Liver (tissue), 9 donors: Measurements from ENCODE around the gene AHI1. TPM values are rescaled to one million over a fixed set of nuclear protein-coding genes. Genes with fewer than 3 reads are reported as not detected.

Experiments used
- DNase-seq: peaks from one replicate; pipeline ENCODE4 v3.0.0-alpha.2; 2017; ENCODE audit warnings: low spot score
- H3K27ac ChIP-seq, 2 donors: one replicate each; pipeline ENCODE4 v1.7.0; 2013; ENCODE audit warnings: inconsistent platforms in 2 of 2, low read length in 2 of 2, control low read depth in 1 of 2, low read depth in 1 of 2, mild to moderate bottlenecking in 1 of 2
- H3K27me3 ChIP-seq, 4 donors: one replicate each; pipeline versions ENCODE4 v1.6.1 to v1.7.0; 2013; ENCODE audit warnings: low read length in 3 of 4, inconsistent platforms in 1 of 4, mild to moderate bottlenecking in 1 of 4, moderate library complexity in 1 of 4; ENCODE audit not compliant: control insufficient read depth in 4 of 4, insufficient read depth in 4 of 4
- H3K36me3 ChIP-seq, 4 donors: one replicate each; pipeline versions ENCODE4 v1.6.1 to v1.7.0; 2013; ENCODE audit warnings: low read length in 3 of 4, mild to moderate bottlenecking in 3 of 4, low read depth in 1 of 4, moderate library complexity in 1 of 4; ENCODE audit not compliant: control insufficient read depth in 4 of 4, insufficient read depth in 3 of 4
- H3K4me1 ChIP-seq, 4 donors: one replicate each; pipeline versions ENCODE4 v1.6.1 to v1.7.0; 2013; ENCODE audit warnings: low read length in 3 of 4, mild to moderate bottlenecking in 3 of 4, moderate library complexity in 1 of 4; ENCODE audit not compliant: control insufficient read depth in 4 of 4, insufficient read depth in 4 of 4
- H3K4me3 ChIP-seq, 3 donors: one replicate each; pipeline versions ENCODE4 v1.6.1 to v1.7.0; 2013; ENCODE audit warnings: low read length in 3 of 3, control low read depth in 1 of 3, low read depth in 1 of 3, mild to moderate bottlenecking in 1 of 3
- H3K9ac ChIP-seq, 2 donors: one replicate each; pipeline ENCODE4 v1.7.0; 2013; ENCODE audit warnings: low read length in 2 of 2, mild to moderate bottlenecking in 2 of 2, moderate library complexity in 2 of 2, control low read depth in 1 of 2, low read depth in 1 of 2
- H3K9me3 ChIP-seq, 4 donors: one replicate each; pipeline versions ENCODE4 v1.6.1 to v1.7.0; 2013; ENCODE audit warnings: low read length in 3 of 4; ENCODE audit not compliant: control insufficient read depth in 4 of 4
- ATF3 ChIP-seq: IDR thresholded peaks from 2 replicates; pipeline ENCODE4 v1.6.1; 2016; ENCODE audit warnings: antibody characterized with exemption
- CTCF ChIP-seq: fragments of 150-350 bp; IDR thresholded peaks from 2 replicates; pipeline ENCODE4 v1.5.1; 2017; ENCODE audit warnings: improper control_type of control experiment, low read depth, low read length; ENCODE audit not compliant: missing input control
- EGR1 ChIP-seq, 2 donors: IDR thresholded peaks; 2 replicates each; pipeline ENCODE4 v1.6.1; 2016 to 2018; ENCODE audit warnings: antibody characterized with exemption in 2 of 2, low read depth in 2 of 2
- FOXA1 ChIP-seq: IDR thresholded peaks from 2 replicates; pipeline ENCODE4 v1.6.1; 2016; ENCODE audit warnings: antibody characterized with exemption
- FOXA2 ChIP-seq: IDR thresholded peaks from 2 replicates; pipeline ENCODE4 v1.6.1; 2016; ENCODE audit warnings: antibody characterized with exemption
- GABPA ChIP-seq, 2 donors: IDR thresholded peaks in 1 of 2; conservative IDR thresholded peaks in 1 of 2; 2 replicates each; pipeline ENCODE4 v1.6.1; 2016; ENCODE audit warnings: antibody characterized with exemption in 2 of 2, mild to moderate bottlenecking in 1 of 2, moderate library complexity in 1 of 2
- HNF4A ChIP-seq, 2 donors: conservative IDR thresholded peaks; 2 replicates each; pipeline ENCODE4 v1.6.1; 2016; ENCODE audit warnings: antibody characterized with exemption in 2 of 2, mild to moderate bottlenecking in 2 of 2
- HNF4G ChIP-seq: IDR thresholded peaks from 2 replicates; pipeline ENCODE4 v1.6.1; 2016; ENCODE audit warnings: antibody characterized with exemption
- JUND ChIP-seq, 2 donors: IDR thresholded peaks; 2 replicates each; pipeline ENCODE4 v1.6.1; 2016; ENCODE audit warnings: antibody characterized with exemption in 2 of 2
- MAX ChIP-seq: IDR thresholded peaks from 2 replicates; pipeline ENCODE4 v1.6.1; 2016; ENCODE audit warnings: antibody characterized with exemption
- NR2F2 ChIP-seq: IDR thresholded peaks from 2 replicates; pipeline ENCODE4 v1.6.1; 2016; ENCODE audit warnings: antibody characterized with exemption
- RAD21 ChIP-seq, 2 donors: IDR thresholded peaks; 2 replicates each; pipeline ENCODE4 v1.6.1; 2016; ENCODE audit warnings: antibody characterized with exemption in 2 of 2, mild to moderate bottlenecking in 2 of 2
- REST ChIP-seq: IDR thresholded peaks from 2 replicates; pipeline ENCODE4 v1.6.1; 2016; ENCODE audit warnings: antibody characterized with exemption, mild to moderate bottlenecking
- RXRA ChIP-seq, 2 donors: IDR thresholded peaks; 2 replicates each; pipeline ENCODE4 v1.6.1; 2017 to 2018; ENCODE audit warnings: antibody characterized with exemption in 2 of 2, mild to moderate bottlenecking in 1 of 2
- SP1 ChIP-seq: IDR thresholded peaks from 2 replicates; pipeline ENCODE4 v1.6.1; 2018; ENCODE audit warnings: antibody characterized with exemption, mild to moderate bottlenecking
- TAF1 ChIP-seq: conservative IDR thresholded peaks from 2 replicates; pipeline ENCODE4 v1.6.1; 2016; ENCODE audit warnings: antibody characterized with exemption, mild to moderate bottlenecking
- YY1 ChIP-seq: IDR thresholded peaks from 2 replicates; pipeline ENCODE4 v1.6.1; 2016; ENCODE audit warnings: antibody characterized with exemption, mild to moderate bottlenecking
- WGBS: extraction: QIAGEN DNeasy Blood & Tissue Kit; methylation state at CpG from one replicate; pipeline ENCODE4 v1.1.7; 2013; 5-methylcytosine and 5-hydroxymethylcytosine counted together
- polyA plus RNA-seq, 2 donors: library from polyadenylated mRNA; stranded (reverse) in 1 of 2; unstranded in 1 of 2; fragments of 200-250 nt in 1 of 2; fragments of >200 nt in 1 of 2; fragmentation: Nextera tagmentation in 1 of 2; extraction: Ambion mirVana in 1 of 2; gene quantifications; one replicate each; pipeline versions ENCODE4 v1.2.1 to v1.2.3, GENCODE V29; 2013 to 2015
- total RNA-seq, 2 donors: library from RNA; depleted of rRNA; stranded (reverse); fragments of >200 nt; gene quantifications; one replicate each; pipeline ENCODE4 v1.2.3, GENCODE V29; 2014
- donor health status: healthy.
- donor health status: healthy.
- donor health status: healthy.
- donor health status: healthy.
- donor health status: healthy.

AHI1 gene
- total and polyA plus RNA-seq, 4 donors = 2.0 to 14.4 (median 9.0) TPM

GRCh38 chr6:135505648-135506047 is 8.1 kb upstream of the AHI1 start:
- TF ChIP-seq HNF4A (conservative IDR thresholded peaks at IDR 0.05) (peak; percentile 51 to 59), YY1 (no peak), EGR1 (IDR thresholded peaks at IDR 0.05; ENCODE audit: low read depth in 2 of 2) (no peak)
- no peak overlapping the region for H3K9ac ChIP-seq
- H3K27me3 ChIP-seq = no peaks in the 10 kb centered on the region
- H3K4me1 ChIP-seq = peaks cover 0 to 12% (median 9%) of the 10 kb centered on the region in 4 donors
- WGBS = 41% methylated on average over 1 of the region's 1 CpG
- no peaks in the 10 kb centered on the region for H3K9me3 ChIP-seq
- H3K27ac ChIP-seq = no peak overlapping the region
- no peaks in the 10 kb centered on the region for H3K36me3 ChIP-seq
- no peak for DNase-seq
- H3K4me3 ChIP-seq = no peak overlapping the region

- H3K4me3 ChIP-seq = no peak overlapping the region
- WGBS = 75% methylated on average over 3 of the region's 3 CpGs
- no peak overlapping the region for H3K27ac ChIP-seq
- peaks cover 0 to 12% (median 9%) of the 10 kb centered on the region in 4 donors for H3K4me1 ChIP-seq
- no peak overlapping the region for H3K9ac ChIP-seq
- no peak for TF ChIP-seq FOXA2
- TF ChIP-seq HNF4G = no peak
- no peak for TF ChIP-seq RXRA (IDR thresholded peaks at IDR 0.05)
- TF ChIP-seq CTCF = no peak
- TF ChIP-seq MAX = no peak
- TF ChIP-seq FOXA1 = no peak
- TF ChIP-seq TAF1 = no peak
- TF ChIP-seq ATF3 = no peak
- no peak for TF ChIP-seq HNF4A (conservative IDR thresholded peaks at IDR 0.05)
- TF ChIP-seq JUND (IDR thresholded peaks at IDR 0.05) = no peak
- no peak for TF ChIP-seq NR2F2
- no peak for TF ChIP-seq SP1
- TF ChIP-seq EGR1 (IDR thresholded peaks at IDR 0.05; ENCODE audit: low read depth in 2 of 2) = no peak
- no peak for TF ChIP-seq GABPA (IDR thresholded peaks at IDR 0.05 in 1 of 2, conservative IDR thresholded peaks at IDR 0.05 in 1 of 2)
- no peak for TF ChIP-seq RAD21 (IDR thresholded peaks at IDR 0.05)
- TF ChIP-seq YY1 = no peak
- TF ChIP-seq REST = no peak
- H3K27me3 ChIP-seq = no peaks in the 10 kb centered on the region
- no peak for DNase-seq
- H3K9me3 ChIP-seq = no peaks in the 10 kb centered on the region
- H3K36me3 ChIP-seq = no peaks in the 10 kb centered on the region
Observed at GRCh38 chr6:135505222-135505621, 7.7 kb upstream of the AHI1 start.
